Measurements from ENCODE around the gene FGA.

- TF ChIP-seq CTCF (IDR thresholded peaks at IDR 0.05) (no peak), POLR2AphosphoS5 (IDR thresholded peaks at IDR 0.05) (no peak), POLR2A (IDR thresholded peaks at IDR 0.05) (no peak)
Observed at GRCh38 chr4:154542271-154542879, 48.2 kb downstream of the FGA start.
